H9 (cell line): ENCODE data around the gene ANKDD1A. TPM values are rescaled to one million over a fixed set of nuclear protein-coding genes. Genes with fewer than 3 reads are reported as not detected.

Source experiments
- DNase-seq: peaks from one replicate; pipeline ENCODE4 v3.0.0-alpha.2; 2017
- H2AFZ ChIP-seq: one replicate; pipeline ENCODE4 v1.6.1; 2013; ENCODE audit warnings: mild to moderate bottlenecking, low read length, control low read depth, moderate library complexity
- H2AK5ac ChIP-seq: 2 replicates; pipeline ENCODE4 v1.6.1; 2013; ENCODE audit warnings: low read length, control low read depth, mixed read lengths; ENCODE audit not compliant: insufficient read length
- H2BK120ac ChIP-seq: one replicate; pipeline ENCODE4 v1.6.1; 2013; ENCODE audit warnings: low read depth, mild to moderate bottlenecking, low read length, control low read depth, inconsistent platforms; ENCODE audit not compliant: poor library complexity, severe bottlenecking
- H2BK12ac ChIP-seq: 2 replicates; pipeline ENCODE4 v1.6.1; 2013; ENCODE audit warnings: low read length, control low read depth, mixed read lengths, low read depth; ENCODE audit not compliant: insufficient read length
- H2BK15ac ChIP-seq: 2 replicates; pipeline ENCODE4 v1.6.1; 2013; ENCODE audit warnings: low read depth, low read length, control low read depth
- H2BK20ac ChIP-seq: one replicate; pipeline ENCODE4 v1.6.1; 2013; ENCODE audit warnings: low read depth, mild to moderate bottlenecking, low read length, control low read depth, inconsistent platforms; ENCODE audit not compliant: poor library complexity, severe bottlenecking
- H2BK5ac ChIP-seq: 2 replicates; pipeline ENCODE4 v1.6.1; 2013; ENCODE audit warnings: low read length, control low read depth, mixed read lengths; ENCODE audit not compliant: insufficient read length
- H3K14ac ChIP-seq: 2 replicates; pipeline ENCODE4 v1.6.1; 2013; ENCODE audit warnings: low read length, control low read depth; ENCODE audit not compliant: insufficient read depth
- H3K18ac ChIP-seq: 2 replicates; pipeline ENCODE4 v1.6.1; 2013; ENCODE audit warnings: low read depth, mild to moderate bottlenecking, mixed read lengths, low read length, control low read depth; ENCODE audit not compliant: insufficient read length
- H3K23ac ChIP-seq: 2 replicates; pipeline ENCODE4 v1.6.1; 2013; ENCODE audit warnings: low read length, control low read depth, mixed read lengths, low read depth; ENCODE audit not compliant: insufficient read length
- H3K23me2 ChIP-seq: 2 replicates; pipeline ENCODE4 v1.6.1; 2013; ENCODE audit warnings: low read depth, mild to moderate bottlenecking, mixed read lengths, low read length, control low read depth; ENCODE audit not compliant: insufficient read length, poor library complexity, severe bottlenecking
- H3K27ac ChIP-seq: 2 replicates; pipeline ENCODE4 v1.5.1; 2013; ENCODE audit warnings: low read length, control low read depth, mixed read lengths, low read depth; ENCODE audit not compliant: insufficient read length
- H3K27me3 ChIP-seq: 2 replicates; pipeline ENCODE4 v1.6.1; 2013; ENCODE audit warnings: low read length, control low read depth, inconsistent platforms; ENCODE audit not compliant: insufficient read depth
- H3K4ac ChIP-seq: 2 replicates; pipeline ENCODE4 v1.6.1; 2013; ENCODE audit warnings: low read depth, mild to moderate bottlenecking, control low read depth, inconsistent platforms, low read length, moderate library complexity
- H3K4me1 ChIP-seq: 2 replicates; pipeline ENCODE4 v1.6.1; 2013; ENCODE audit warnings: low read length, control low read depth, inconsistent platforms; ENCODE audit not compliant: insufficient read depth
- H3K4me2 ChIP-seq: 2 replicates; pipeline ENCODE4 v1.6.1; 2013; ENCODE audit warnings: low read length, control low read depth, mixed read lengths; ENCODE audit not compliant: insufficient read length, insufficient read depth
- H3K56ac ChIP-seq: 2 replicates; pipeline ENCODE4 v1.6.1; 2013; ENCODE audit warnings: low read depth, mild to moderate bottlenecking, mixed read lengths, low read length, control low read depth; ENCODE audit not compliant: insufficient read length
- H3K79me1 ChIP-seq: 2 replicates; pipeline ENCODE4 v1.6.1; 2013; ENCODE audit warnings: low read depth, mild to moderate bottlenecking, moderate library complexity, low read length, control low read depth, inconsistent platforms; ENCODE audit not compliant: insufficient read depth, poor library complexity, severe bottlenecking
- H3K79me2 ChIP-seq: 2 replicates; pipeline ENCODE4 v1.6.1; 2013; ENCODE audit warnings: low read length, control low read depth, inconsistent platforms; ENCODE audit not compliant: insufficient read depth
- H3K9ac ChIP-seq: 2 replicates; pipeline ENCODE4 v1.6.1; 2013; ENCODE audit warnings: low read length, control low read depth, mixed read lengths; ENCODE audit not compliant: insufficient read length; ENCODE audit errors: extremely low read depth
- H3K9me3 ChIP-seq: one replicate; pipeline ENCODE4 v1.6.1; 2013; ENCODE audit warnings: low read depth, low read length, inconsistent platforms; ENCODE audit not compliant: control insufficient read depth
- H3T11ph ChIP-seq: one replicate; pipeline ENCODE4 v1.6.1; 2013; ENCODE audit warnings: mild to moderate bottlenecking, low read length, control low read depth, inconsistent platforms
- H4K20me1 ChIP-seq: one replicate; pipeline ENCODE4 v1.6.1; 2013; ENCODE audit not compliant: control insufficient read depth, insufficient read length, insufficient read depth
- H4K5ac ChIP-seq: 2 replicates; pipeline ENCODE4 v1.6.1; 2013; ENCODE audit warnings: low read depth, mild to moderate bottlenecking, mixed read lengths, low read length, control low read depth; ENCODE audit not compliant: insufficient read length
- H4K8ac ChIP-seq: replicated peaks from 2 replicates; pipeline ENCODE4 v1.6.1; 2013; ENCODE audit warnings: low read length, control low read depth, mixed read lengths, low read depth; ENCODE audit not compliant: insufficient read length
- H4K91ac ChIP-seq: 2 replicates; pipeline ENCODE4 v1.6.1; 2013; ENCODE audit warnings: low read depth, mild to moderate bottlenecking, moderate library complexity, mixed read lengths, low read length, control low read depth; ENCODE audit not compliant: insufficient read length
- H3K27ac Mint-ChIP-seq, 3 experiments: 2 replicates in 2 of 3; 3 replicates in 1 of 3; pipeline ENCODE4 v1.8.0; 2020 to 2021; ENCODE audit warnings: mixed read lengths in 3 of 3, mild to moderate bottlenecking in 1 of 3, moderate library complexity in 1 of 3
- H3K27me3 Mint-ChIP-seq: 2 replicates; pipeline ENCODE4 v1.8.0; 2021; ENCODE audit warnings: low read depth, mild to moderate bottlenecking, moderate library complexity, mixed read lengths
- H3K36me3 Mint-ChIP-seq, 3 experiments: 2 replicates in 2 of 3; 3 replicates in 1 of 3; pipeline ENCODE4 v1.8.0; 2020 to 2021; ENCODE audit warnings: low read depth in 3 of 3, mixed read lengths in 3 of 3; ENCODE audit not compliant: insufficient read depth in 1 of 3
- H3K4me1 Mint-ChIP-seq, 2 experiments: 2 replicates each; pipeline ENCODE4 v1.8.0; 2020; ENCODE audit warnings: mixed read lengths in 2 of 2
- H3K4me3 Mint-ChIP-seq, 2 experiments: 2 replicates in 1 of 2; 3 replicates in 1 of 2; pipeline ENCODE4 v1.8.0; 2020 to 2021; ENCODE audit warnings: mild to moderate bottlenecking in 2 of 2, mixed read lengths in 2 of 2, moderate library complexity in 1 of 2
- H3K9me3 Mint-ChIP-seq, 2 experiments: 2 replicates in 1 of 2; 3 replicates in 1 of 2; pipeline ENCODE4 v1.8.0; 2020; ENCODE audit warnings: mild to moderate bottlenecking in 2 of 2, mixed read lengths in 2 of 2, moderate library complexity in 1 of 2
- WGBS: extraction: QIAGEN DNeasy Blood & Tissue Kit; methylation state at CpG from one replicate; pipeline ENCODE4 v1.1.7; 2013; ENCODE audit warnings: missing lambda C conversion rate, low lambda C conversion rate, mixed read lengths; ENCODE audit not compliant: insufficient read length; ENCODE audit errors: extremely low coverage; 5-methylcytosine and 5-hydroxymethylcytosine counted together
- total RNA-seq: library from RNA; stranded (reverse); gene quantifications from 2 replicates; pipeline ENCODE4 v1.2.1, GENCODE V29; 2021
- TF ChIP-seq, protein P1 (sequence below): fragments of 200-600 bp; sonication (generic); conservative IDR thresholded peaks from 3 replicates; pipeline ENCODE4 v1.8.0; 2021; ENCODE audit warnings: antibody characterized with exemption, mild to moderate bottlenecking

The ANKDD1A gene
- total RNA-seq, 1 experiment from 2014 or later, result 3.7 TPM

- H3K4me1 ChIP-seq, result no peaks in the 10 kb centered on the region
- no peaks in the 10 kb centered on the region for H4K20me1 ChIP-seq
- no peak for DNase-seq
- Mint-ChIP-seq H3K36me3 (no peaks in the 10 kb centered on the region), H3K27ac (no peak overlapping the region), H3K4me1 (peaks cover 10 to 13% of the 10 kb centered on the region in 2 experiments), H3K4me3 (no peak overlapping the region), H3K9me3 (no peaks in the 10 kb centered on the region), H3K27me3 (no peaks in the 10 kb centered on the region)
- no peak overlapping the region for H3K9ac ChIP-seq
- H3K4me2 ChIP-seq, result no peak overlapping the region
- WGBS, result no CpG with 5 or more reads among the region's 5 CpGs
- no peak overlapping the region for H2BK15ac ChIP-seq
- no peak overlapping the region for H2BK120ac ChIP-seq
- H2BK5ac ChIP-seq, result no peak overlapping the region
- no peaks in the 10 kb centered on the region for H3K23me2 ChIP-seq
- no peaks in the 10 kb centered on the region for H3K27me3 ChIP-seq
- TF ChIP-seq, protein P1, sequence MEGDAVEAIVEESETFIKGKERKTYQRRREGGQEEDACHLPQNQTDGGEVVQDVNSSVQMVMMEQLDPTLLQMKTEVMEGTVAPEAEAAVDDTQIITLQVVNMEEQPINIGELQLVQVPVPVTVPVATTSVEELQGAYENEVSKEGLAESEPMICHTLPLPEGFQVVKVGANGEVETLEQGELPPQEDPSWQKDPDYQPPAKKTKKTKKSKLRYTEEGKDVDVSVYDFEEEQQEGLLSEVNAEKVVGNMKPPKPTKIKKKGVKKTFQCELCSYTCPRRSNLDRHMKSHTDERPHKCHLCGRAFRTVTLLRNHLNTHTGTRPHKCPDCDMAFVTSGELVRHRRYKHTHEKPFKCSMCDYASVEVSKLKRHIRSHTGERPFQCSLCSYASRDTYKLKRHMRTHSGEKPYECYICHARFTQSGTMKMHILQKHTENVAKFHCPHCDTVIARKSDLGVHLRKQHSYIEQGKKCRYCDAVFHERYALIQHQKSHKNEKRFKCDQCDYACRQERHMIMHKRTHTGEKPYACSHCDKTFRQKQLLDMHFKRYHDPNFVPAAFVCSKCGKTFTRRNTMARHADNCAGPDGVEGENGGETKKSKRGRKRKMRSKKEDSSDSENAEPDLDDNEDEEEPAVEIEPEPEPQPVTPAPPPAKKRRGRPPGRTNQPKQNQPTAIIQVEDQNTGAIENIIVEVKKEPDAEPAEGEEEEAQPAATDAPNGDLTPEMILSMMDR, result no peak
- no peaks in the 10 kb centered on the region for H3K9me3 ChIP-seq
- no peak overlapping the region for H3K23ac ChIP-seq
- H2AFZ ChIP-seq, result no peak overlapping the region
- no peak overlapping the region for H3K56ac ChIP-seq
- H3T11ph ChIP-seq, result no peak overlapping the region
- no peak overlapping the region for H4K8ac ChIP-seq
- H3K27ac ChIP-seq, result no peak overlapping the region
- no peak overlapping the region for H2BK20ac ChIP-seq
- H2AK5ac ChIP-seq, result no peak overlapping the region
- no peak overlapping the region for H3K4ac ChIP-seq
- no peak overlapping the region for H4K91ac ChIP-seq
- H3K18ac ChIP-seq, result no peak overlapping the region
- no peaks in the 10 kb centered on the region for H3K79me1 ChIP-seq
- no peak overlapping the region for H4K5ac ChIP-seq
- no peak overlapping the region for H2BK12ac ChIP-seq
- no peak overlapping the region for H3K14ac ChIP-seq
- no peaks in the 10 kb centered on the region for H3K79me2 ChIP-seq
Measured at GRCh38 chr15:64884679-64885078, 27.0 kb upstream of the ANKDD1A start.
